SH-SY5Y (cell line): ENCODE measurements around the gene CCDC88A.

Experiments
- GATA2 ChIP-seq: IDR thresholded peaks from 2 replicates; pipeline ENCODE4 v1.6.1; 2011; ENCODE audit warnings: mild to moderate bottlenecking, low read depth, low read length
- GATA3 ChIP-seq: IDR thresholded peaks from 2 replicates; pipeline ENCODE4 v1.6.1; 2011; ENCODE audit warnings: low read depth, mild to moderate bottlenecking, low read length, moderate library complexity

GRCh38 chr2:55437515-55438390 is 18.1 kb upstream of the CCDC88A start:
- TF ChIP-seq GATA2 (no peak), GATA3 (no peak)
